HepG2 (cell line): ENCODE measurements around the gene ARHGAP5. TPM values are rescaled to one million over a fixed set of nuclear protein-coding genes. Genes with fewer than 3 reads are reported as not detected.

ENCODE experiments used
- ATAC-seq: fragments of 200-7000 bp; cut with Tn5 transposase; 3 replicates; pipeline ENCODE4 v1.9.1; 2020; ENCODE audit warnings: mild to moderate bottlenecking, moderate library complexity
- BruUV-seq: library from RNA; stranded (reverse); fragments of 400-500 nt; replicated peaks from 2 replicates; lab custom pipeline; 2021; lab: Mats Ljungman, UMichigan
- CTCF ChIA-PET: fragments of 300-600 bp; formaldehyde crosslinking; extraction: SDS; loops from one replicate; lab custom pipeline; 2021; ENCODE audit warnings: low total read pairs, inconsistent platforms, low intra/inter-chr PET ratio; lab: Yijun Ruan, JAX
- POLR2A ChIA-PET: fragments of 350-600 bp; sonication (Branson Sonifier 250); formaldehyde crosslinking; loops from one replicate; lab custom pipeline; 2020; ENCODE audit warnings: antibody characterized with exemption, inconsistent platforms; lab: Yijun Ruan, JAX
- DNase-seq: peaks from one replicate; pipeline ENCODE4 v3.0.0-alpha.2; 2015; ENCODE audit warnings: low spot score
- FAIRE-seq: peaks from 3 replicates; lab custom pipeline; 2011; peaks lifted over from hg19 to GRCh38; lab: Jason Lieb, UNC
- H2AFZ ChIP-seq: one replicate; pipeline ENCODE4 v1.6.1; 2011; ENCODE audit warnings: low read length, inconsistent platforms
- H3K27ac ChIP-seq: fragments of 300-600 bp; 3 replicates; pipeline ENCODE4 v1.8.0; 2011; ENCODE audit warnings: mixed run types, mild to moderate bottlenecking, mixed read lengths, low read length, inconsistent platforms; ENCODE audit not compliant: insufficient read depth; ENCODE audit errors: extremely low read length
- H3K27me3 ChIP-seq, 2 experiments: fragments of 200-600 bp in 1 of 2; 2 replicates in 1 of 2; 3 replicates in 1 of 2; pipeline versions ENCODE4 v1.6.0 to v1.8.0; 2011; ENCODE audit warnings: low read length in 2 of 2, mild to moderate bottlenecking in 2 of 2, moderate library complexity in 2 of 2, inconsistent platforms in 1 of 2; ENCODE audit not compliant: insufficient read depth in 2 of 2, control insufficient read depth in 1 of 2
- H3K36me3 ChIP-seq, 2 experiments: fragments of 200-600 bp in 1 of 2; replicated peaks in 1 of 2; 2 replicates in 1 of 2; 3 replicates in 1 of 2; pipeline versions ENCODE4 v1.5.1 to v1.8.0; 2011; ENCODE audit warnings: low read length in 2 of 2, inconsistent platforms in 1 of 2; ENCODE audit not compliant: insufficient read depth in 2 of 2, control insufficient read depth in 1 of 2
- H3K4me1 ChIP-seq: 2 replicates; pipeline ENCODE4 v1.5.1; 2012; ENCODE audit warnings: low read length, inconsistent platforms; ENCODE audit not compliant: insufficient read depth
- H3K4me2 ChIP-seq: 2 replicates; pipeline ENCODE4 v1.6.0; 2011; ENCODE audit warnings: low read depth, low read length, inconsistent platforms
- H3K4me3 ChIP-seq, 3 experiments: fragments of 200-600 bp in 1 of 3; sonication (generic), shearing (Covaris generic) in 1 of 3; replicated peaks in 1 of 3; 2 replicates each; pipeline ENCODE4 v1.5.1; 2011 to 2016; ENCODE audit warnings: low read length in 3 of 3, inconsistent platforms in 2 of 3, low read depth in 2 of 3, mild to moderate bottlenecking in 2 of 3, control low read depth in 1 of 3, mixed read lengths in 1 of 3; ENCODE audit not compliant: insufficient read depth in 1 of 3
- H3K79me2 ChIP-seq: one replicate; pipeline ENCODE4 v1.6.1; 2011; ENCODE audit warnings: low read length, inconsistent platforms; ENCODE audit not compliant: insufficient read depth
- H3K9ac ChIP-seq: 2 replicates; pipeline ENCODE4 v1.6.0; 2011; ENCODE audit warnings: mild to moderate bottlenecking, low read depth, low read length, inconsistent platforms; ENCODE audit not compliant: insufficient read depth
- H3K9me3 ChIP-seq: 2 replicates; pipeline ENCODE4 v1.5.1; 2012; ENCODE audit warnings: mild to moderate bottlenecking, low read length
- H4K20me1 ChIP-seq: 2 replicates; pipeline ENCODE4 v1.6.0; 2011; ENCODE audit warnings: inconsistent platforms, mild to moderate bottlenecking, low read length, moderate library complexity; ENCODE audit not compliant: insufficient read depth
- CREB1 ChIP-seq, 2 experiments: fragments of 450-650 bp in 1 of 2; IDR thresholded peaks; 2 replicates each; pipeline ENCODE4 v1.6.1; 2016 to 2017; ENCODE audit warnings: control low read depth in 1 of 2, mild to moderate bottlenecking in 1 of 2, missing compliant biosample characterization in 1 of 2, missing genetic modification characterization in 1 of 2
- DRAP1 ChIP-seq: IDR thresholded peaks from 2 replicates; pipeline ENCODE4 v1.6.1; 2016; ENCODE audit warnings: missing genetic modification reagents, missing compliant biosample characterization
- ELF4 ChIP-seq: sonication (generic); formaldehyde crosslinking; IDR thresholded peaks from 2 replicates; pipeline ENCODE4 v1.5.0; 2020; ENCODE audit warnings: missing genetic modification reagents, mild to moderate bottlenecking, moderate library complexity, borderline replicate concordance
- GABPB1 ChIP-seq: IDR thresholded peaks from 2 replicates; pipeline ENCODE4 v1.6.1; 2016; ENCODE audit warnings: mild to moderate bottlenecking, missing genetic modification reagents, moderate library complexity, missing compliant biosample characterization
- HDAC1 ChIP-seq: sonication (generic); formaldehyde crosslinking; IDR thresholded peaks from 2 replicates; pipeline ENCODE4 v1.5.1; 2020; ENCODE audit warnings: mild to moderate bottlenecking, missing genetic modification reagents
- MED1 ChIP-seq: sonication (generic); formaldehyde crosslinking; IDR thresholded peaks from 2 replicates; pipeline ENCODE4 v1.4.0; 2020; ENCODE audit warnings: missing genetic modification reagents
- POLR2G ChIP-seq: fragments of 200-400 bp; formaldehyde crosslinking; IDR thresholded peaks from 2 replicates; pipeline ENCODE4 v1.6.1; 2018; ENCODE audit warnings: mild to moderate bottlenecking, low read depth, low read length, moderate library complexity
- RAD21 ChIP-seq: fragments of 450-650 bp; formaldehyde crosslinking; IDR thresholded peaks from 2 replicates; pipeline ENCODE4 v1.5.0; 2020; ENCODE audit warnings: mild to moderate bottlenecking
- SRSF1 ChIP-seq: fragments of 200-400 bp; formaldehyde crosslinking; optimal IDR thresholded peaks from 2 replicates; pipeline ENCODE3; 2017; ENCODE audit warnings: mild to moderate bottlenecking, low read depth, low read length, moderate library complexity
- SSRP1 ChIP-seq: IDR thresholded peaks from 2 replicates; pipeline ENCODE4 v1.6.1; 2016; ENCODE audit warnings: control low read depth
- TAF1 ChIP-seq: sonication (generic); formaldehyde crosslinking; IDR thresholded peaks from 2 replicates; pipeline ENCODE4 v1.4.0; 2020; ENCODE audit warnings: missing genetic modification reagents
- ZNF124 ChIP-seq: sonication (generic); formaldehyde crosslinking; IDR thresholded peaks from 2 replicates; pipeline ENCODE4 v1.4.0; 2020; ENCODE audit warnings: missing genetic modification reagents
- ZNF138 ChIP-seq: sonication (generic); formaldehyde crosslinking; IDR thresholded peaks from 2 replicates; pipeline ENCODE4 v1.5.0; 2020; ENCODE audit warnings: mild to moderate bottlenecking, low read depth, missing genetic modification reagents
- ZNF335 ChIP-seq: sonication (generic); formaldehyde crosslinking; IDR thresholded peaks from 2 replicates; pipeline ENCODE4 v1.4.0; 2020; ENCODE audit warnings: missing genetic modification reagents
- ZNF552 ChIP-seq: sonication (generic); formaldehyde crosslinking; IDR thresholded peaks from 2 replicates; pipeline ENCODE4 v1.9.0; 2022; ENCODE audit warnings: missing genetic modification reagents, mild to moderate bottlenecking, borderline replicate concordance
- ZNF563 ChIP-seq: sonication (generic); formaldehyde crosslinking; IDR thresholded peaks from 2 replicates; pipeline ENCODE4 v1.8.0; 2022; ENCODE audit warnings: mild to moderate bottlenecking, moderate library complexity, missing genetic modification reagents
- WGBS: methylation state at CpG from one replicate; pipeline ENCODE4 v1.1.6; 2017; ENCODE audit warnings: low lambda C conversion rate; 5-methylcytosine and 5-hydroxymethylcytosine counted together
- in situ Hi-C: cut with HindIII; loops from 2 replicates; pipeline ENCODE4 v1.10.0; 2017; ENCODE audit warnings: low pct_unique_long_range_greater_than_20kb; ENCODE audit not compliant: extremely low pct_ligation_motif_present
- intact Hi-C: fragments of 100-400 bp; cut with micrococcal nuclease; formaldehyde crosslinking; loops from one replicate; pipeline ENCODE4 v1.10.0; 2022; ENCODE audit not compliant: unreplicated experiment
- polyA plus RNA-seq, 8 experiments: library from polyadenylated mRNA; depleted of rRNA in 3 of 8; stranded (reverse) in 7 of 8; unstranded in 1 of 8; fragments of >200 nt; fragmentation: Illumina TruSeq in 4 of 8; extraction: Trizol in 4 of 8; gene quantifications; 2 replicates each; pipeline versions ENCODE4 v1.2.1 to v1.2.3, GENCODE V29; 2011 to 2016; ENCODE audit warnings: low read depth in 4 of 8, missing spikeins in 1 of 8, mixed read lengths in 1 of 8; ENCODE audit not compliant: insufficient read depth in 1 of 8
- total RNA-seq, 5 experiments: library from RNA; depleted of rRNA; stranded (reverse); fragments of >200 nt; fragmentation: Illumina TruSeq; extraction: Trizol; gene quantifications; 2 replicates each; pipeline ENCODE4 v1.2.3, GENCODE V29; 2016; ENCODE audit warnings: low read depth in 1 of 5
- TF ChIP-seq, protein P1 (sequence below): IDR thresholded peaks from 2 replicates; pipeline ENCODE4 v1.6.1; 2016; ENCODE audit warnings: mild to moderate bottlenecking, missing biosample characterization, missing genetic modification reagents
- TF ChIP-seq, protein P2 (sequence below): sonication (generic); formaldehyde crosslinking; conservative IDR thresholded peaks from 2 replicates; pipeline ENCODE4 v1.8.1; 2023; ENCODE audit warnings: missing genetic modification reagents
- TF ChIP-seq, protein P3 (sequence below): sonication (generic); formaldehyde crosslinking; conservative IDR thresholded peaks from 2 replicates; pipeline ENCODE4 v1.4.0; 2020; ENCODE audit warnings: mild to moderate bottlenecking, missing genetic modification reagents, moderate library complexity
- TF ChIP-seq, protein P4 (sequence below): sonication (generic); formaldehyde crosslinking; IDR thresholded peaks from 2 replicates; pipeline ENCODE4 v1.4.0; 2020; ENCODE audit warnings: missing genetic modification reagents

Gene ARHGAP5
- total and polyA plus RNA-seq, 2 of the 13 experiments (the other 11 are each of a cell fraction or from before 2014, with no cell fraction given): 33.7 to 144 TPM

DNA sequence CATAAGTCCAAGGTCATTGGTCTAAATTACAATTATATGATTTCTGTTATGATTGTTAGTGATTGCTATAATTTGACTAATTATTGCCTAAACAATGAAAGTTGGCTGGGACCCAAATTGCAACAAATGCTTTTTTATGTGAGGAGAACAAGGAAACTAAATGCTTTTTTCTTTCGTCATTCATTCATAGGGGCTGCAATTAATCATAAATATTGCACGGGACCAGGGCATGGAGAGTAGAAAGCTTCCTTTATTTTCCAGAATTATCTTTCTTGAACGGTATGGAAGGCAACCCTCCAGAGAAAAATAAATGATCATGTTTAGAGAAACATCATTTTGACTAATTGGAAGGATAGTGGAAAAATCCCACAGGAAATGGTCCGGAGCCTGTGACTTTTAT is 32.6 kb upstream of the ARHGAP5 start:
- DNase-seq: no peak
- WGBS: 8% methylated on average over 4 of the region's 4 CpGs
- CTCF ChIA-PET: no interaction called here
- Histone ChIP-seq H3K27me3 (no peaks in the 10 kb centered on the region), H3K27ac (no peak overlapping the region), H2AFZ (no peak overlapping the region)
- no peak for FAIRE-seq
- BruUV-seq: no TSS peak
- no peak for TF ChIP-seq SRSF1
- no peak for TF ChIP-seq ELF4 (CRISPR knock-in tag)
- no peak for TF ChIP-seq CREB1 (IDR thresholded peaks at IDR 0.05)
- no peak for TF ChIP-seq CREB1 (CRISPR knock-in tag; IDR thresholded peaks at IDR 0.05)
- no peak for TF ChIP-seq RAD21
- TF ChIP-seq ZNF124 (CRISPR knock-in tag): no peak
- TF ChIP-seq, protein P1, sequence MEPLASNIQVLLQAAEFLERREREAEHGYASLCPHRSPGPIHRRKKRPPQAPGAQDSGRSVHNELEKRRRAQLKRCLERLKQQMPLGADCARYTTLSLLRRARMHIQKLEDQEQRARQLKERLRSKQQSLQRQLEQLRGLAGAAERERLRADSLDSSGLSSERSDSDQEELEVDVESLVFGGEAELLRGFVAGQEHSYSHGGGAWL (CRISPR knock-in tag): no peak
- no peak for TF ChIP-seq SSRP1
- no peak for TF ChIP-seq ZNF138
- no peak for TF ChIP-seq HDAC1 (CRISPR knock-in tag)
- no peak for TF ChIP-seq TAF1 (CRISPR knock-in tag)
- TF ChIP-seq, protein P2, sequence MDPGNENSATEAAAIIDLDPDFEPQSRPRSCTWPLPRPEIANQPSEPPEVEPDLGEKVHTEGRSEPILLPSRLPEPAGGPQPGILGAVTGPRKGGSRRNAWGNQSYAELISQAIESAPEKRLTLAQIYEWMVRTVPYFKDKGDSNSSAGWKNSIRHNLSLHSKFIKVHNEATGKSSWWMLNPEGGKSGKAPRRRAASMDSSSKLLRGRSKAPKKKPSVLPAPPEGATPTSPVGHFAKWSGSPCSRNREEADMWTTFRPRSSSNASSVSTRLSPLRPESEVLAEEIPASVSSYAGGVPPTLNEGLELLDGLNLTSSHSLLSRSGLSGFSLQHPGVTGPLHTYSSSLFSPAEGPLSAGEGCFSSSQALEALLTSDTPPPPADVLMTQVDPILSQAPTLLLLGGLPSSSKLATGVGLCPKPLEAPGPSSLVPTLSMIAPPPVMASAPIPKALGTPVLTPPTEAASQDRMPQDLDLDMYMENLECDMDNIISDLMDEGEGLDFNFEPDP (CRISPR knock-in tag): no peak
- TF ChIP-seq GABPB1 (CRISPR knock-in tag): no peak
- no peak for TF ChIP-seq POLR2G
- TF ChIP-seq DRAP1 (CRISPR knock-in tag): no peak
- no peak for TF ChIP-seq ZNF335 (CRISPR knock-in tag)
- no peak for TF ChIP-seq ZNF563 (CRISPR knock-in tag)
- no peak for TF ChIP-seq ZNF552
- TF ChIP-seq MED1: no peak
- TF ChIP-seq, protein P3, sequence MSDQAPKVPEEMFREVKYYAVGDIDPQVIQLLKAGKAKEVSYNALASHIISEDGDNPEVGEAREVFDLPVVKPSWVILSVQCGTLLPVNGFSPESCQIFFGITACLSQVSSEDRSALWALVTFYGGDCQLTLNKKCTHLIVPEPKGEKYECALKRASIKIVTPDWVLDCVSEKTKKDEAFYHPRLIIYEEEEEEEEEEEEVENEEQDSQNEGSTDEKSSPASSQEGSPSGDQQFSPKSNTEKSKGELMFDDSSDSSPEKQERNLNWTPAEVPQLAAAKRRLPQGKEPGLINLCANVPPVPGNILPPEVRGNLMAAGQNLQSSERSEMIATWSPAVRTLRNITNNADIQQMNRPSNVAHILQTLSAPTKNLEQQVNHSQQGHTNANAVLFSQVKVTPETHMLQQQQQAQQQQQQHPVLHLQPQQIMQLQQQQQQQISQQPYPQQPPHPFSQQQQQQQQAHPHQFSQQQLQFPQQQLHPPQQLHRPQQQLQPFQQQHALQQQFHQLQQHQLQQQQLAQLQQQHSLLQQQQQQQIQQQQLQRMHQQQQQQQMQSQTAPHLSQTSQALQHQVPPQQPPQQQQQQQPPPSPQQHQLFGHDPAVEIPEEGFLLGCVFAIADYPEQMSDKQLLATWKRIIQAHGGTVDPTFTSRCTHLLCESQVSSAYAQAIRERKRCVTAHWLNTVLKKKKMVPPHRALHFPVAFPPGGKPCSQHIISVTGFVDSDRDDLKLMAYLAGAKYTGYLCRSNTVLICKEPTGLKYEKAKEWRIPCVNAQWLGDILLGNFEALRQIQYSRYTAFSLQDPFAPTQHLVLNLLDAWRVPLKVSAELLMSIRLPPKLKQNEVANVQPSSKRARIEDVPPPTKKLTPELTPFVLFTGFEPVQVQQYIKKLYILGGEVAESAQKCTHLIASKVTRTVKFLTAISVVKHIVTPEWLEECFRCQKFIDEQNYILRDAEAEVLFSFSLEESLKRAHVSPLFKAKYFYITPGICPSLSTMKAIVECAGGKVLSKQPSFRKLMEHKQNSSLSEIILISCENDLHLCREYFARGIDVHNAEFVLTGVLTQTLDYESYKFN (CRISPR knock-in tag): no peak
- TF ChIP-seq, protein P4, sequence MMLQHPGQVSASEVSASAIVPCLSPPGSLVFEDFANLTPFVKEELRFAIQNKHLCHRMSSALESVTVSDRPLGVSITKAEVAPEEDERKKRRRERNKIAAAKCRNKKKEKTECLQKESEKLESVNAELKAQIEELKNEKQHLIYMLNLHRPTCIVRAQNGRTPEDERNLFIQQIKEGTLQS (CRISPR knock-in tag): no peak
- TF ChIP-seq, all 625 proteins: peak for 0
- H3K9ac ChIP-seq: no peak overlapping the region
- intact Hi-C loops: no loop called here
- no peaks in the 10 kb centered on the region for H3K9me3 ChIP-seq
- H3K79me2 ChIP-seq: no peaks in the 10 kb centered on the region
- POLR2A ChIA-PET: no interaction called here
- no peak overlapping the region for H3K4me2 ChIP-seq
- H3K36me3 ChIP-seq: no peaks in the 10 kb centered on the region
- in situ Hi-C loops: no loop called here
- H3K4me1 ChIP-seq: peaks cover 5% of the 10 kb centered on the region
- H3K4me3 ChIP-seq: no peak overlapping the region
- no peaks in the 10 kb centered on the region for H4K20me1 ChIP-seq
- ATAC-seq: no peak
